Hindlimb muscle (tissue), 1 donor: ENCODE data around the gene VBP1. TPM values are rescaled to one million over a fixed set of nuclear protein-coding genes. Genes with fewer than 3 reads are reported as not detected.
A peak's percentile ranks its signal among the peaks of the same experiment; 100 is the strongest.
"Not testable (repeated sequence)": the region's sequence is repeated elsewhere in the genome, so short reads cannot be mapped to it uniquely, and the experiment has no call there.

Experiments used
- DNase-seq: peaks from one replicate; pipeline ENCODE4 v3.0.0-alpha.2; 2013
- polyA plus RNA-seq: library from polyadenylated mRNA; unstranded; fragments of 120-200 nt; gene quantifications from one replicate; pipeline ENCODE4 v1.2.1, GENCODE V29; 2013; ENCODE audit not compliant: insufficient read length

Gene VBP1
- 53.4 TPM for polyA plus RNA-seq

GRCh38 chrX:155216179-155216939 lies at the start of gene VBP1:
Gene VBP1, plus strand, starts transcription at chrX:155216460. Its CDS starts 23 bp downstream, at chrX:155216483.
- DNase-seq, result peak; percentile 89

GRCh38 chrX:155169881-155170280 lies 46.4 kb upstream of the VBP1 start:
- no peak for DNase-seq

GRCh38 chrX:155179346-155179997 lies 36.8 kb upstream of the VBP1 start:
- no peak for DNase-seq

- no peak for DNase-seq
These were observed 27.5 kb upstream of the VBP1 start for GRCh38 chrX:155188786-155189185.

GRCh38 chrX:155211208-155211607 lies 5.1 kb upstream of the VBP1 start:
- DNase-seq, result no peak

GRCh38 chrX:155213731-155214130 lies 2.5 kb upstream of the VBP1 start:
- DNase-seq, result no peak

- no peak for DNase-seq
These were observed 649 bp upstream of the VBP1 start for GRCh38 chrX:155215443-155216178.

GRCh38 chrX:155216940-155217440 lies 730 bp downstream of the VBP1 start:
- no peak for DNase-seq

- no peak for DNase-seq
These were observed 2.5 kb downstream of the VBP1 start for GRCh38 chrX:155218777-155219176.

- no peak for DNase-seq
These were observed 5.1 kb downstream of the VBP1 start for GRCh38 chrX:155221351-155221750.

GRCh38 chrX:155223746-155224145 lies 7.5 kb downstream of the VBP1 start:
- DNase-seq, result not testable (repeated sequence)

- no peak for DNase-seq
These were observed 9.5 kb downstream of the VBP1 start for GRCh38 chrX:155225774-155226173.

- DNase-seq, result no peak
These were observed 14.9 kb downstream of the VBP1 start for GRCh38 chrX:155231163-155231562.

- DNase-seq, result no peak
These were observed 19.6 kb downstream of the VBP1 start for GRCh38 chrX:155235891-155236290.

GRCh38 chrX:155237719-155238118 lies 21.5 kb downstream of the VBP1 start:
- no peak for DNase-seq

- no peak for DNase-seq
These were observed 26.0 kb downstream of the VBP1 start for GRCh38 chrX:155242300-155242699.

- no peak for DNase-seq
These were observed 30.5 kb downstream of the VBP1 start for GRCh38 chrX:155246748-155247147.

GRCh38 chrX:155247497-155247896 lies 31.2 kb downstream of the VBP1 start:
- DNase-seq, result no peak

- no peak for DNase-seq
These were observed 35.1 kb downstream of the VBP1 start for GRCh38 chrX:155251391-155251790.

GRCh38 chrX:155259752-155260151 lies 43.5 kb downstream of the VBP1 start:
- no peak for DNase-seq

- no peak for DNase-seq
These were observed 46.9 kb downstream of the VBP1 start for GRCh38 chrX:155262970-155263754.
